Measurements from ENCODE around the gene TMEM154. TPM values are rescaled to one million over a fixed set of nuclear protein-coding genes. Genes with fewer than 3 reads are reported as not detected.

TMEM154 gene
- total and polyA plus RNA-seq, 10 of the 15 experiments (the other 5 are each of a cell fraction or from before 2014, with no cell fraction given), result 5.1 to 41.4 (median 18.2) TPM

DNA sequence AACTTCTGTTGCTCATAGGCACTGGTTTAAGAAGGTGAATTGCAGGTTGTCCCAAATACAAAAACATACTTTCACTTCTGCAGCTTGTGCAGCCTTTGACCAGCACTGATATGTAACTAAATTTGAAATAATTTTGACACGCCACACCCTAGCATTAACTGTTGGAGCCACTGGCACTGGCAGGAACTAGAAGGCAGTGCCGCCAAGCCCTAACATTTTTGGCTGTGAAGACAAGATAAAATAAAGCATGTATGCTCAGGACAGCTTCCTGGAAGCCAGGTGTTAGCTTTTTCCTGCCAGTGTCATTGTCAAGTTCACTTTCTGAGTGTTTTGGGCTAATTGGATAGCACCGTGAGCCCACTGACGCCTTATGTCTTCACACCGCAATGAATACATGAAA is 78.6 kb downstream of the TMEM154 start:
- no peak for TF ChIP-seq TBL1XR1 (IDR thresholded peaks at IDR 0.05; ENCODE audit: low read depth, low read length)
- TF ChIP-seq, protein P1, sequence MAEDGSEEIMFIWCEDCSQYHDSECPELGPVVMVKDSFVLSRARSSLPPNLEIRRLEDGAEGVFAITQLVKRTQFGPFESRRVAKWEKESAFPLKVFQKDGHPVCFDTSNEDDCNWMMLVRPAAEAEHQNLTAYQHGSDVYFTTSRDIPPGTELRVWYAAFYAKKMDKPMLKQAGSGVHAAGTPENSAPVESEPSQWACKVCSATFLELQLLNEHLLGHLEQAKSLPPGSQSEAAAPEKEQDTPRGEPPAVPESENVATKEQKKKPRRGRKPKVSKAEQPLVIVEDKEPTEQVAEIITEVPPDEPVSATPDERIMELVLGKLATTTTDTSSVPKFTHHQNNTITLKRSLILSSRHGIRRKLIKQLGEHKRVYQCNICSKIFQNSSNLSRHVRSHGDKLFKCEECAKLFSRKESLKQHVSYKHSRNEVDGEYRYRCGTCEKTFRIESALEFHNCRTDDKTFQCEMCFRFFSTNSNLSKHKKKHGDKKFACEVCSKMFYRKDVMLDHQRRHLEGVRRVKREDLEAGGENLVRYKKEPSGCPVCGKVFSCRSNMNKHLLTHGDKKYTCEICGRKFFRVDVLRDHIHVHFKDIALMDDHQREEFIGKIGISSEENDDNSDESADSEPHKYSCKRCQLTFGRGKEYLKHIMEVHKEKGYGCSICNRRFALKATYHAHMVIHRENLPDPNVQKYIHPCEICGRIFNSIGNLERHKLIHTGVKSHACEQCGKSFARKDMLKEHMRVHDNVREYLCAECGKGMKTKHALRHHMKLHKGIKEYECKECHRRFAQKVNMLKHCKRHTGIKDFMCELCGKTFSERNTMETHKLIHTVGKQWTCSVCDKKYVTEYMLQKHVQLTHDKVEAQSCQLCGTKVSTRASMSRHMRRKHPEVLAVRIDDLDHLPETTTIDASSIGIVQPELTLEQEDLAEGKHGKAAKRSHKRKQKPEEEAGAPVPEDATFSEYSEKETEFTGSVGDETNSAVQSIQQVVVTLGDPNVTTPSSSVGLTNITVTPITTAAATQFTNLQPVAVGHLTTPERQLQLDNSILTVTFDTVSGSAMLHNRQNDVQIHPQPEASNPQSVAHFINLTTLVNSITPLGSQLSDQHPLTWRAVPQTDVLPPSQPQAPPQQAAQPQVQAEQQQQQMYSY (CRISPR knock-in tag; IDR thresholded peaks at IDR 0.05), result no peak
- no peak for TF ChIP-seq POLR2A (IDR thresholded peaks at IDR 0.05; ENCODE audit: low read depth, low read length)
- no peak for TF ChIP-seq ESRRA (IDR thresholded peaks at IDR 0.05; ENCODE audit: low read length)
- no peak for TF ChIP-seq RCOR1 (conservative IDR thresholded peaks at IDR 0.05; ENCODE audit: low read depth, low read length)
- TF ChIP-seq FOXM1 (IDR thresholded peaks at IDR 0.05; ENCODE audit: low read depth, low read length), result no peak
- no peak for TF ChIP-seq MYB (IDR thresholded peaks at IDR 0.05; ENCODE audit: borderline replicate concordance, low read depth, low read length)
- TF ChIP-seq RBBP5 (conservative IDR thresholded peaks at IDR 0.05), result no peak
- intact Hi-C loops (cut with micrococcal nuclease; ENCODE audit: unreplicated experiment), result no loop called here
- H3K36me3 ChIP-seq (ENCODE audit: control insufficient read depth in 2 of 2, insufficient read depth in 2 of 2, low read length in 1 of 2), result no peaks in the 10 kb centered on the region
- ChIA-PET SMC1A (ENCODE audit: uncharacterized antibody, unreplicated experiment) (interaction anchor here (0.9 to 1.1 kb wide), 4 partner anchors 11 to 192 kb away, joined by 3 to 4 read pairs (median 4); no protein-coding TSS in a partner anchor), CTCF (interaction anchor here (0.8 kb wide), 1 partner anchor 147 kb away, joined by 4 read pairs; no protein-coding TSS in a partner anchor), RAD21 (ENCODE audit: unreplicated experiment) (interaction anchor here (0.7 to 3.0 kb wide), 2 partner anchors 100 to 103 kb away, joined by 3 to 10 read pairs; no protein-coding TSS in a partner anchor), POLR2A (no interaction called here)
- H3K79me2 ChIP-seq (ENCODE audit: control insufficient read depth, insufficient read depth, low read length), result no peaks in the 10 kb centered on the region
- no peak for FAIRE-seq
- H3K9ac ChIP-seq (ENCODE audit: control insufficient read depth, insufficient read depth, low read length), result no peak overlapping the region
- H2AFZ ChIP-seq (ENCODE audit: control insufficient read depth, low read depth, low read length), result no peak overlapping the region
- H3K27ac ChIP-seq (ENCODE audit: control insufficient read depth, insufficient read depth), result no peak overlapping the region
- H4K20me1 ChIP-seq (ENCODE audit: control insufficient read depth, insufficient read depth), result no peaks in the 10 kb centered on the region
- H3K27me3 ChIP-seq (replicated peaks in 1 of 2; ENCODE audit: control insufficient read depth in 2 of 2, insufficient read depth in 2 of 2, low read length in 1 of 2), result no peaks in the 10 kb centered on the region
- no peak for DNase-seq (ENCODE audit: low read depth, low spot score)
- ATAC-seq, result no peak
- WGBS (ENCODE audit: insufficient coverage, insufficient replicate concordance, low lambda C conversion rate, missing lambda C conversion rate), result 93% methylated on average over 5 of the region's 5 CpGs
- no peak overlapping the region for H3K4me3 ChIP-seq
- no TSS peak for BruUV-seq (replicated peaks)
- H3K4me2 ChIP-seq (ENCODE audit: control insufficient read depth, insufficient read depth), result no peak overlapping the region
- no peaks in the 10 kb centered on the region for H3K9me3 ChIP-seq (replicated peaks; ENCODE audit: control insufficient read depth, insufficient read depth, low read length)
- peaks cover 4% of the 10 kb centered on the region; the same call in 1 of the 2 replicates for H3K4me1 ChIP-seq (ENCODE audit: control insufficient read depth, insufficient read depth, low read length)
- in situ Hi-C loops (cut with MboI), result no loop called here
